Eye (tissue), 1 donor: ENCODE data around the gene SH3TC2.

Source experiments
- DNase-seq: peaks from one replicate; pipeline ENCODE4 v3.0.0-alpha.2; 2015

SH3TC2 gene

DNA sequence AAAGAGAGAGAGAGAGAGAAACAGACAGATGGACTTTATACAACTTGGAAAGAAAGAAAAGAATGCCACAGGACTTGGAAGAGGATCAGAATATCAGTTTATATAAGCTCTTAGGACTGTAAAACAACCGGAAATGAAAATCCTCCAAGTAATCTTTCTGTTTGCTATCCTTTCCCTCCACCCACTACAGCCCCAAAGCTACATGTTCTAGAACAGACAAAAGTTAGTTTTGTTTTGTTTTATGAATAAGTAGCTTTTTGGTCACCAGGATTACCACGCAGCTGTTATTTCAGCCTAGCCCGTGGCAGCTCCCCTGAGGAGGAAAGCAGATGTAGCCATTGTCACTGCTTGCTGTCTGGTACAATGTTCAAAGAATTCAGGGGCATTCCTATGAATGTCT is 66.6 kb downstream of the SH3TC2 start:
- DNase-seq, result no peak

DNA sequence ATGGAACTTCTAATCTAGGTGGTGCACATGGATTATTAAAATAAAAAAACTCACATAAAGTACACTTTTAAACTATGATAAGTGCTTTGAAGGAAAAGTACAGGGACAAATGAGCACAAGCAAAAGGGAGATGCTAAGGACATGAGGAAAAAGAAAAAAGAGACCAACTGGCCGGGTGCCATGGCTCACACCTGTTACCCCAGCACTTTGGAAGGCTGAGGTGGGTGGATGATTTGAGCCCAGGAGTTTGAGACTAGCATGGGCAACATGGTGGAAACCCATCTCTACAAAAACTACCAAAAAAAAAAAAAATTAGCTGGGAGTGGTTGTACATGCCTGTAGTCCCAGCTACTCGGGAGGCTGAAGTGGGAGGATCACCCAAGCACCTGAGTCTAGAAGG is 67.1 kb downstream of the SH3TC2 start:
- no peak for DNase-seq

DNA sequence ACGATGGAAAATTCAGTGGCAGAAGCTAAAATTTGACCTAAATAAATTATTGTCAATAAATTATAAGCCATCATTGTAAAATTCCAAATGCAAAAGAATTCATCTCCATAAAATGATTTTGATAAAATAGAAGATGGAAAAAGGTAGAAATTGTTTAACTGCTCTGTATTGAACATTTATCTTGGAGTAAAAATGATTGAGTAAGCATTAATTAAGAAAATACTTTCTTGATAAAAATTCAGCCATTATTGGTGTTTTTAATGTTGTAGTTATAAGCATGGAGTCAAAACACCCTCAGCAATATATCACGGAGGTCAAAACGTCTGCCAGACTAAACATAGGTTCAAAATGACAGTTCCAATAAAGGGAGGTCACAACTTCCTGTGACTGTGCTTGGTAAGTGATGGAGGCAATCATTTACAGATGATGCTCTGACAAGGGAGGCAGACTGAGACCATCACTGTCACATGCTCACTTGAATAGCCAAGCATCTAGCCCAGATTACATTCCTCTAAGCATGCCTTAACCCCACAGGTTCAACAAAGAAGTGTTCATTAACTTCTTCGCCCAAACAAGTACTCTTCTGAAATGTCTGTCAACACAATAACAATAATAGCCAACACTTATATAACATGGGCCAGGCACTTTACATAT is 69.5 kb downstream of the SH3TC2 start:
- no peak for DNase-seq

DNA sequence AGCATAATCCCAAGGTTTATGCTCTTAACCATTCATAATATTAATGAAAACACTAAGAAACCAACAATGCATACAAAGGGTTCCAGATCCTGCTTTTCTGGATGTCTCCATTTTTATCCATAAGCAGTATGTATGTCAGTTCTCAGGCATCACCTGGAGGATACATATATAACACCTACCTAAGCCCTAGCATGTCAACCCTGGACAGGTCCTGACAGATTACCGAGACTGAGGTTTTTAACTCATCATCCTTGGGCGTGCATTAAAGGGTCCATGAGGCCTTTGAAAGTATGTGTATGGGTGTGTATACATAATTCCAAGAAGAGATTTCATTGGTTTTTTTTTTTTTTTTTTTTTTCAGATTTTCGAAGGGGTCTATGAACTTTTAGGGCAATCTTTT is 70.6 kb downstream of the SH3TC2 start:
- DNase-seq, result no peak

DNA sequence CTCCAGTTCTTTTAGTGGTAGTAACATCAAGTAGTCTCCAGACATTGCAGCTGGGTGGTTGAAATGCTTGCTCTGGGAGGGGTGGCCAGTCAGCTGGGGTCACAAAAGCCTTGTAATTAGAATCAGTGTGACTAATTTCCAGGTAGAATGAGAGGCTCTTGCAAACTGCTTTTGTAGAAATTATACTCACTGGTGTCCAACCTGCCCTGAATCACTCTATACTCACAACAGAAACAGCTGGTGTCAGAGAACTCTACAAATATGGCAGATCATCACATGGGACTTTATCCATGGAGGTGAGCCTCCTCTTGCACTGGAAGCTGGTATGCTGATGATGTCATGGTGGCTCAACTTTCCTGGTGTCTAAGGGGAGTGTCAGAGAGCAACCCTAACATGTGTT is 71.3 kb downstream of the SH3TC2 start:
- no peak for DNase-seq

DNA sequence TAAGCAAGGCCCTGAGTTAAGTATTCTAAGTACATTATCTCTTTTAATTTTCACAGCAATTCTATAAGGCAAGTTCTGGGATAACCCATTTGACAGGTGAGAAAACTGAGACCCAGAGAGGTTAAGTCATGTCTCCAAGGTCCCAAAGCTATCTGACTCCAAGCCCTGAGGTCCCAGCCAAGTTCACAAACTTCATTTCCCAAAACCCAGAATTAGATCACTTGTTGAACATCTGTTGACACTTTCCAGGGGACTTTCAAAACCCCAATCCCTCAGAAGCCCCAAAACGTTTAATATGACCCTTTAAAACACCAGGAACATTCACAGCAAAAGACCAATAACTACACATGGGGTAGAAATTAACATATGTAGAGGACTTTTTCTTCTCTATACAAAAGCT is 72.0 kb downstream of the SH3TC2 start:
- DNase-seq, result no peak

GRCh38 chr5:148989567-148989966 is 73.3 kb downstream of the SH3TC2 start:
- DNase-seq, result no peak

DNA sequence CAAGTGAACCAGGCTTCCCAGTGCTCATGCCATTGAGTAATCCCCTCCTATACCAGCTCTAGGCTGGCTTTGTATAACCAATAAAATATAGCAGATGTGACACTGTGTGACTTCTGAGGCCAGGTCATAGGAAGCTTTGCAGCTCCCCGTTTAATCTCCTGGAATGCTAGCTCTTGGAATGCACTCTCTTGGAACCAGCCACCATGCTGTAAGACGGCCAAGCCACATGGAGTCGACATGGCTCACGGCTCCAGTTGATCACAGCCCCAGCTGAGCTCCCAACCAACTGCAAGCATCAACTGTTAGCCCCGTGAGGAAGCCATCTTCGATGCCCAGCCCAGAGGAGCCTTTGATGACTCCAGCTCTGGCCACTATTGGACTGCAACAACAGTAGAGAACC is 74.5 kb downstream of the SH3TC2 start:
- DNase-seq, result no peak

DNA sequence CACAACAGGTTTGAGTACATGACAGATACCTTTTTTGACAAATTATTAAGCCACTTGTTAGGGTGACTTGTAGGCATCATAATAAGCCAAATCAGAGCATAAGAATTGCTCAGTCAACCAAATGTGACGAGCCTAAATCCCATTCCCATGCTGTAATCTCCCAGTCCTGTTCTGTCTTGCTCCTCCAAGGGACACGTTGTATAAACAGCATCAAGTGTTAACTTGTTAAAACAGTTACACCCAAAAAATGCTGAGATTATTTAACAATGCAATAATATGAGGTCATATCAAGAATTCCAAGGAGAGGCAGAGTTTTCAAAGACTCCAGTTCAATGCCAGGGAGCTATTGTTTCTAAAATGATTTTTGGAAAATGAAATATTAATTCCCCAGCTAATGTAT is 76.2 kb downstream of the SH3TC2 start:
- peak; percentile 66 for DNase-seq

DNA sequence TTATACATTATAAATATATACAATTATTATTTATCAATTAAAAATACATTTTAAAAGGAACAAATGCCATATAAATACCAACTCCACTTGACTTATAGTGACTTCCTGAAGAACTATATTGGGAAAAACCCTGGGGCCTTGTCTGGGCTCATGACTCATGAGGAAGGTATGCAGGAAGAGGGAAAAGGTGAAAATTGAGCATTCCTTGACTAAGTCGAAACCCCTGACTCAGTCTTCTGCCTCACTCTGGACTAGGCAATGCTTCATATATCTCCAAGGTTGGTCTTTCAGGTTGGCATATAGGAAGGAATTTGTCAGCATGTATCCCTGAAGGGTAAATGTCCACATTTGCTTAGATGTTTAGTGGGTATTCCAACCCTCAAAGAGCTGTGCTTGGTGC is 78.5 kb downstream of the SH3TC2 start:
- DNase-seq, result no peak

- DNase-seq, result no peak
Measured at GRCh38 chr5:148981353-148981752, 81.5 kb downstream of the SH3TC2 start.

DNA sequence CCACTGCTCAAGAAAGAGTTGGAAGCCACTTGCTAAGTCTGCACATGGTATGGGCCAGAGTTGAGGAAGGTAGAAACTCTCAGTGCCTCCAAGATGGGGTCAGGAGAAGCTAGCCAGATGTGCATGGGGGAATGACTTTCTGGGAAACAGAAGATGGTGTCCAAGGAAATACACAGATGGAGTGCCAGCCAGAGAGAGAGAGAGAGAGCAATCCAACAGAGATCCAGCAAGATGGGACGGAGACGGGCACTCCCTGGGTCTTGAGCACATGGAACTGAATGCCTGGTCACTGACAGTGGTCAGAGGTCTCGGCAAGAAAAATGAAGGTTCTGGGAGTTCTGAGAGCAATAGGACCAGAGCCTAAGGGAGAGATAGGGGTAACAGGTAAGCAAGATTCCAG is 82.1 kb downstream of the SH3TC2 start:
- no peak for DNase-seq

- DNase-seq, result no peak
Measured at GRCh38 chr5:148979083-148979723, 83.7 kb downstream of the SH3TC2 start.

- DNase-seq, result no peak
Measured at GRCh38 chr5:148978370-148979082, 84.3 kb downstream of the SH3TC2 start.

GRCh38 chr5:148976569-148977381 is 86.1 kb downstream of the SH3TC2 start:
- DNase-seq, result no peak

- DNase-seq, result no peak
Measured at GRCh38 chr5:148974642-148975327, 88.1 kb downstream of the SH3TC2 start.

DNA sequence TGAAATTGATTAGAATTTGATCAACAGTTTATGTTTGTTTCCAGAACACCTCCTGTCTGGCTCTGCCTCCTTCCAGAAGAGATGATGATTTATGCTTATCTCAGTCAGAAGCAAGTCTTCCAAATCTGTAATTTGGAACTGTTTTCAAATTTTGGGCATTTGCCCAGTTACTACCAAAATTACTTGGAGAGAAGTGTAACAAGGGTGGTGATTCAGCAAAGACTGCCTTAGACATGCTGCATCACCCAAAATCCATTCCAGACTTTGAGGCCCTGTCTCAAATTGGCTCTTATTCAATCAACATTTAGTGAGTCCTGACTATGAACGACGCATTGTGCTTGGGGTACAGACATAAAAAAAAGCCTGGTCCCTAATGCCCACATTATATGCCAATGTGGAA is 89.4 kb downstream of the SH3TC2 start:
- DNase-seq, result no peak

DNA sequence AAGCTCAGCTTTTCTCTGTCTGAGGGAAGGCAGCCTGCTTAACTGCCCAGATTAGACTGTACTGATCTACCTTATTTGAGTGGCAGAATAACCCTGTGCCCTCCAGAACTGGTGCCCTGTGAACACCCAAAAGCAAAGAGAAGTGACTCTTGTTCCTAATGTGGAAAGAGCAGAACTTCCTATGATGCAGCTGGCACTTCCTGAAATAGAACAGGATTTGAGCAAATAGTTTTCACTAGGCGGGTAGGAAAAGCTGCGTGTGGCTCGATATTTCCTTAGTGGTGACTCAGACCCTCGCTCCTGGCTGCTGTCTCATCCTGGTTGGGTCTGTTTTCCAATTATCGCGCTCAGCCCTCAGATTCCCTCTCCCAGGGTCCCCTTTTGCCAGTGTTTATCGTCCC is 89.9 kb downstream of the SH3TC2 start:
- DNase-seq, result no peak

DNA sequence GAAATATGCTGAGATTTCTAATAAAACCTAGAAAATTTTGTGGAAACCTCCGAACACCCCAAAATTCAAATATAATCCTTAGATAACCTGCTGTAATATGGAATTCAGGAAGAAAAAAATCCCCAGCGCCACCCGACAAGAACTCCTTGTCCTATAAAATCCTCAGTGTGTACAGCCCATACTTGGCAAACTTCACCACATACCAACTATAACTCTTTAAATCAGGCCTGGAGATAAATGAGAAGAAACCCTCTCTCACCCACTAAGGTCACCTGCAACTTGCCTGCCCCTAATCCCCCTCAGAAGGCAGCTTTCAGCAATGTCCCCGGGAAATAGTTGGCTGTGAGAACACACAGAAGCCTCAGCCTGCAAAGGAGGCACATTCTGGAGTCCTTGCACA is 90.5 kb downstream of the SH3TC2 start:
- DNase-seq, result no peak

- DNase-seq, result no peak
Measured at GRCh38 chr5:148970876-148971275, 92.0 kb downstream of the SH3TC2 start.

- DNase-seq, result peak; percentile 38
Measured at GRCh38 chr5:148970228-148970627, 92.6 kb downstream of the SH3TC2 start.

DNA sequence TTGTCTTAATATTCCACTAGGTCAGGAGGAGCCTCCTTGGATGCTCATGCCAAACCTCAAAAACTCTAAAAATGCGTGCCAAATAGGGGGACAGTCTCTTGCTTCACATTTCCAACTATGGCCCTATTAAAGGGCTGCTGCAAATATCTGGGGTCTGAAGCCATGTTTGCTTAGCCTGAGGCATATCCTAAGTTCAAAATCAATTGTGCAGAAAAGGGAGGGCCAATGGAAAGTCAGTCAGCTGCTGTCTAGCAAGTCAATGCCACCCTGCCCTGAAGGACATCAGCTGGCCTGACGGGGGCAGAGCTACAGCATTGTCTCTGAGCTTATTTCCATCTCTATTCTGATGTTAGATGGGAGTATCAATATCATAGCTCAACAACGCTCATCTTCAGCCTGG is 93.6 kb downstream of the SH3TC2 start:
- DNase-seq, result no peak

GRCh38 chr5:148968311-148968710 is 94.6 kb downstream of the SH3TC2 start:
- DNase-seq, result no peak
